HepG2 (cell line): ENCODE data around the gene FSTL1. TPM values are rescaled to one million over a fixed set of nuclear protein-coding genes. Genes with fewer than 3 reads are reported as not detected.

Source experiments
- ATAC-seq: fragments of 200-7000 bp; cut with Tn5 transposase; 3 replicates; pipeline ENCODE4 v1.9.1; 2020; ENCODE audit warnings: mild to moderate bottlenecking, moderate library complexity
- BruUV-seq: library from RNA; stranded (reverse); fragments of 400-500 nt; replicated peaks from 2 replicates; lab custom pipeline; 2021; lab: Mats Ljungman, UMichigan
- CTCF ChIA-PET: fragments of 300-600 bp; formaldehyde crosslinking; extraction: SDS; loops from one replicate; lab custom pipeline; 2021; ENCODE audit warnings: low total read pairs, inconsistent platforms, low intra/inter-chr PET ratio; lab: Yijun Ruan, JAX
- POLR2A ChIA-PET: fragments of 350-600 bp; sonication (Branson Sonifier 250); formaldehyde crosslinking; loops from one replicate; lab custom pipeline; 2020; ENCODE audit warnings: antibody characterized with exemption, inconsistent platforms; lab: Yijun Ruan, JAX
- DNase-seq: peaks from one replicate; pipeline ENCODE4 v3.0.0-alpha.2; 2015; ENCODE audit warnings: low spot score
- FAIRE-seq: peaks from 3 replicates; lab custom pipeline; 2011; peaks lifted over from hg19 to GRCh38; lab: Jason Lieb, UNC
- H2AFZ ChIP-seq: one replicate; pipeline ENCODE4 v1.6.1; 2011; ENCODE audit warnings: low read length, inconsistent platforms
- H3K27ac ChIP-seq: fragments of 300-600 bp; 3 replicates; pipeline ENCODE4 v1.8.0; 2011; ENCODE audit warnings: mixed run types, mild to moderate bottlenecking, mixed read lengths, low read length, inconsistent platforms; ENCODE audit not compliant: insufficient read depth; ENCODE audit errors: extremely low read length
- H3K27me3 ChIP-seq, 2 experiments: fragments of 200-600 bp in 1 of 2; 2 replicates in 1 of 2; 3 replicates in 1 of 2; pipeline versions ENCODE4 v1.6.0 to v1.8.0; 2011; ENCODE audit warnings: low read length in 2 of 2, mild to moderate bottlenecking in 2 of 2, moderate library complexity in 2 of 2, inconsistent platforms in 1 of 2; ENCODE audit not compliant: insufficient read depth in 2 of 2, control insufficient read depth in 1 of 2
- H3K36me3 ChIP-seq, 2 experiments: fragments of 200-600 bp in 1 of 2; replicated peaks in 1 of 2; 2 replicates in 1 of 2; 3 replicates in 1 of 2; pipeline versions ENCODE4 v1.5.1 to v1.8.0; 2011; ENCODE audit warnings: low read length in 2 of 2, inconsistent platforms in 1 of 2; ENCODE audit not compliant: insufficient read depth in 2 of 2, control insufficient read depth in 1 of 2
- H3K4me1 ChIP-seq: 2 replicates; pipeline ENCODE4 v1.5.1; 2012; ENCODE audit warnings: low read length, inconsistent platforms; ENCODE audit not compliant: insufficient read depth
- H3K4me2 ChIP-seq: 2 replicates; pipeline ENCODE4 v1.6.0; 2011; ENCODE audit warnings: low read depth, low read length, inconsistent platforms
- H3K4me3 ChIP-seq, 3 experiments: fragments of 200-600 bp in 1 of 3; sonication (generic), shearing (Covaris generic) in 1 of 3; replicated peaks in 1 of 3; 2 replicates each; pipeline ENCODE4 v1.5.1; 2011 to 2016; ENCODE audit warnings: low read length in 3 of 3, inconsistent platforms in 2 of 3, low read depth in 2 of 3, mild to moderate bottlenecking in 2 of 3, control low read depth in 1 of 3, mixed read lengths in 1 of 3; ENCODE audit not compliant: insufficient read depth in 1 of 3
- H3K79me2 ChIP-seq: one replicate; pipeline ENCODE4 v1.6.1; 2011; ENCODE audit warnings: low read length, inconsistent platforms; ENCODE audit not compliant: insufficient read depth
- H3K9ac ChIP-seq: 2 replicates; pipeline ENCODE4 v1.6.0; 2011; ENCODE audit warnings: mild to moderate bottlenecking, low read depth, low read length, inconsistent platforms; ENCODE audit not compliant: insufficient read depth
- H3K9me3 ChIP-seq: 2 replicates; pipeline ENCODE4 v1.5.1; 2012; ENCODE audit warnings: mild to moderate bottlenecking, low read length
- H4K20me1 ChIP-seq: 2 replicates; pipeline ENCODE4 v1.6.0; 2011; ENCODE audit warnings: inconsistent platforms, mild to moderate bottlenecking, low read length, moderate library complexity; ENCODE audit not compliant: insufficient read depth
- CBX1 ChIP-seq: IDR thresholded peaks from one replicate; pipeline ENCODE4 v1.6.1; 2016; ENCODE audit warnings: antibody characterized with exemption, low read depth
- CHD4 ChIP-seq: fragments of 200-600 bp; sonication (generic); IDR thresholded peaks from 2 replicates; pipeline ENCODE4 v1.7.0; 2017; ENCODE audit warnings: mild to moderate bottlenecking, low read length, borderline replicate concordance
- GLI4 ChIP-seq: sonication (generic); formaldehyde crosslinking; IDR thresholded peaks from 2 replicates; pipeline ENCODE4 v1.5.1; 2020; ENCODE audit warnings: missing genetic modification reagents, mild to moderate bottlenecking, moderate library complexity, borderline replicate concordance
- JUND ChIP-seq: sonication (generic); formaldehyde crosslinking; IDR thresholded peaks from 2 replicates; pipeline ENCODE4 v1.8.0; 2022; ENCODE audit warnings: mild to moderate bottlenecking, missing genetic modification reagents
- KLF16 ChIP-seq, 2 experiments: sonication (generic) in 1 of 2; formaldehyde crosslinking in 1 of 2; IDR thresholded peaks; 2 replicates each; pipeline versions ENCODE4 v1.6.1 to v1.8.0; 2016 to 2023; ENCODE audit warnings: missing genetic modification reagents in 2 of 2, missing compliant biosample characterization in 1 of 2
- PAF1 ChIP-seq: IDR thresholded peaks from 2 replicates; pipeline ENCODE4 v1.6.1; 2016; ENCODE audit warnings: missing genetic modification reagents, missing compliant biosample characterization
- SNAPC5 ChIP-seq: sonication (generic); formaldehyde crosslinking; IDR thresholded peaks from 2 replicates; pipeline ENCODE4 v1.8.1; 2023; ENCODE audit warnings: mild to moderate bottlenecking, missing genetic modification reagents, borderline replicate concordance
- TEAD2 ChIP-seq: sonication (generic); formaldehyde crosslinking; IDR thresholded peaks from 2 replicates; pipeline ENCODE4 v1.9.0; 2021; ENCODE audit warnings: missing genetic modification reagents
- TRIM22 ChIP-seq: fragments of 450-650 bp; IDR thresholded peaks from 2 replicates; pipeline ENCODE4 v1.6.1; 2017
- ZNF251 ChIP-seq: sonication (generic); formaldehyde crosslinking; IDR thresholded peaks from 2 replicates; pipeline ENCODE4 v1.9.0; 2021; ENCODE audit warnings: mild to moderate bottlenecking, missing genetic modification reagents
- ZNF326 ChIP-seq: sonication (generic); formaldehyde crosslinking; IDR thresholded peaks from 2 replicates; pipeline ENCODE4 v1.4.0; 2020; ENCODE audit warnings: missing genetic modification reagents, borderline replicate concordance
- ZNF572 ChIP-seq: sonication (generic); formaldehyde crosslinking; IDR thresholded peaks from 2 replicates; pipeline ENCODE4 v1.5.1; 2020; ENCODE audit warnings: mild to moderate bottlenecking, missing genetic modification reagents
- ZNF7 ChIP-seq: IDR thresholded peaks from 2 replicates; pipeline ENCODE4 v1.6.1; 2016; ENCODE audit warnings: missing biosample characterization, missing genetic modification reagents
- WGBS: methylation state at CpG from one replicate; pipeline ENCODE4 v1.1.6; 2017; ENCODE audit warnings: low lambda C conversion rate; 5-methylcytosine and 5-hydroxymethylcytosine counted together
- in situ Hi-C: cut with HindIII; loops from 2 replicates; pipeline ENCODE4 v1.10.0; 2017; ENCODE audit warnings: low pct_unique_long_range_greater_than_20kb; ENCODE audit not compliant: extremely low pct_ligation_motif_present
- intact Hi-C: fragments of 100-400 bp; cut with micrococcal nuclease; formaldehyde crosslinking; loops from one replicate; pipeline ENCODE4 v1.10.0; 2022; ENCODE audit not compliant: unreplicated experiment
- polyA plus RNA-seq, 8 experiments: library from polyadenylated mRNA; depleted of rRNA in 3 of 8; stranded (reverse) in 7 of 8; unstranded in 1 of 8; fragments of >200 nt; fragmentation: Illumina TruSeq in 4 of 8; extraction: Trizol in 4 of 8; gene quantifications; 2 replicates each; pipeline versions ENCODE4 v1.2.1 to v1.2.3, GENCODE V29; 2011 to 2016; ENCODE audit warnings: low read depth in 4 of 8, missing spikeins in 1 of 8, mixed read lengths in 1 of 8; ENCODE audit not compliant: insufficient read depth in 1 of 8
- total RNA-seq, 5 experiments: library from RNA; depleted of rRNA; stranded (reverse); fragments of >200 nt; fragmentation: Illumina TruSeq; extraction: Trizol; gene quantifications; 2 replicates each; pipeline ENCODE4 v1.2.3, GENCODE V29; 2016; ENCODE audit warnings: low read depth in 1 of 5

Gene FSTL1
- total and polyA plus RNA-seq, 2 of the 13 experiments (the other 11 are each of a cell fraction or from before 2014, with no cell fraction given): 0.07 to 0.29 TPM

- DNase-seq: no peak
- H3K4me2 ChIP-seq: no peak overlapping the region
- CTCF ChIA-PET: no interaction called here
- TF ChIP-seq PAF1 (CRISPR knock-in tag) (no peak), CHD4 (no peak), CBX1 (no peak), ZNF326 (CRISPR knock-in tag) (no peak), KLF16 (CRISPR knock-in tag; IDR thresholded peaks at IDR 0.05) (no peak), TEAD2 (CRISPR knock-in tag) (no peak), ZNF572 (CRISPR knock-in tag) (no peak)
- TF ChIP-seq, all 625 proteins: peak for 0
- intact Hi-C loops (no loop called here), in situ Hi-C loops (no loop called here)
- no peak overlapping the region for H3K4me3 ChIP-seq
- H3K36me3 ChIP-seq: no peaks in the 10 kb centered on the region
- no peak overlapping the region for H3K9ac ChIP-seq
- no peak for ATAC-seq
- peaks cover 0 to 13% of the 10 kb centered on the region in 2 experiments; a peak in 2 of 5 replicates for H3K27me3 ChIP-seq
- no peaks in the 10 kb centered on the region for H3K9me3 ChIP-seq
- no peak overlapping the region for H3K27ac ChIP-seq
- no peaks in the 10 kb centered on the region for H4K20me1 ChIP-seq
- POLR2A ChIA-PET: no interaction called here
- BruUV-seq: no TSS peak
- no peak for FAIRE-seq
- no peaks in the 10 kb centered on the region for H3K4me1 ChIP-seq
- no peak overlapping the region for H2AFZ ChIP-seq
- no peaks in the 10 kb centered on the region for H3K79me2 ChIP-seq
These were observed 23.6 kb downstream of the FSTL1 start for GRCh38 chr3:120427201-120427600.

- WGBS: 0% methylated on average over 1 of the region's 1 CpG
- H3K9ac ChIP-seq: no peak overlapping the region
- H3K79me2 ChIP-seq: no peaks in the 10 kb centered on the region
- in situ Hi-C loops (no loop called here), intact Hi-C loops (no loop called here)
- H3K27me3 ChIP-seq: peaks cover 1 to 13% of the 10 kb centered on the region in 2 experiments; a peak in 3 of 5 replicates
- no peak overlapping the region for H2AFZ ChIP-seq
- CTCF ChIA-PET: no interaction called here
- no peak overlapping the region for H3K27ac ChIP-seq
- H3K4me2 ChIP-seq: no peak overlapping the region
- no peak overlapping the region for H3K4me3 ChIP-seq
- FAIRE-seq (no peak), DNase-seq (no peak), ATAC-seq (no peak)
- H3K9me3 ChIP-seq: no peaks in the 10 kb centered on the region
- POLR2A ChIA-PET: no interaction called here
- H3K4me1 ChIP-seq: no peaks in the 10 kb centered on the region
- no TSS peak for BruUV-seq
- no peak for TF ChIP-seq ZNF251 (CRISPR knock-in tag)
- no peak for TF ChIP-seq JUND (CRISPR knock-in tag)
- no peak for TF ChIP-seq GLI4 (CRISPR knock-in tag)
- TF ChIP-seq TRIM22: no peak
- no peak for TF ChIP-seq SNAPC5
- no peak for TF ChIP-seq ZNF7 (CRISPR knock-in tag)
- H4K20me1 ChIP-seq: no peaks in the 10 kb centered on the region
- no peaks in the 10 kb centered on the region for H3K36me3 ChIP-seq
These were observed 25.1 kb downstream of the FSTL1 start for GRCh38 chr3:120425572-120426250.
